ENCODE results near the gene BRF1. TPM values are rescaled to one million over a fixed set of nuclear protein-coding genes. Genes with fewer than 3 reads are reported as not detected.

The BRF1 gene
- total and polyA plus RNA-seq, 2 of the 8 experiments (the other 6 are each of a cell fraction or from before 2014, with no cell fraction given): 7.7 to 18.3 TPM

- Histone ChIP-seq H4K20me1 (replicated peaks in 1 of 2; ENCODE audit: control insufficient read depth in 1 of 2, insufficient read depth in 2 of 2, low read length in 2 of 2) (peaks cover 7 to 21% of the 10 kb centered on the region in 2 experiments), H3K27ac (ENCODE audit: low read depth, low read length) (no peak overlapping the region), H4K8ac (ENCODE audit: extremely low read depth, insufficient read depth, low read length) (no peak overlapping the region), H3K4ac (replicated peaks; ENCODE audit: insufficient read length, low read depth, low read length) (no peak overlapping the region), H3K56ac (replicated peaks; ENCODE audit: insufficient read length, low read depth, low read length) (no peak overlapping the region), H3K36me3 (ENCODE audit: control insufficient read depth in 2 of 4, insufficient read depth in 4 of 4, low read length in 3 of 4) (no peaks in the 10 kb centered on the region), H2BK20ac (ENCODE audit: low read length) (no peak overlapping the region), H3K23me2 (ENCODE audit: low read depth, low read length) (peaks cover 4% of the 10 kb centered on the region; the same call in 1 of the 2 replicates), H2BK12ac (ENCODE audit: low read depth, low read length) (no peak overlapping the region), H3K4me3 (ENCODE audit: extremely low read depth in 1 of 4, insufficient read depth in 2 of 4, low read depth in 3 of 4, low read length in 4 of 4) (no peak overlapping the region), H3K18ac (ENCODE audit: extremely low read depth, low read length) (no peak overlapping the region), H2BK5ac (ENCODE audit: low read depth, low read length) (no peak overlapping the region), H3K27me3 (replicated peaks in 1 of 4; ENCODE audit: control insufficient read depth in 3 of 4, extremely low read depth in 1 of 4, insufficient read depth in 3 of 4, low read length in 3 of 4) (peaks cover 9 to 26% (median 18%) of the 10 kb centered on the region in 4 experiments), H3K79me1 (ENCODE audit: low read depth, low read length) (peaks cover 5% of the 10 kb centered on the region), H4K91ac (replicated peaks; ENCODE audit: insufficient read length, low read length) (no peak overlapping the region), H2BK120ac (replicated peaks; ENCODE audit: low read depth, low read length) (no peak overlapping the region), H2BK15ac (ENCODE audit: low read length) (no peak overlapping the region), H3K4me2 (ENCODE audit: insufficient read depth in 1 of 2, low read depth in 2 of 2, low read length in 2 of 2) (no peak overlapping the region), H3K4me1 (replicated peaks in 1 of 4; ENCODE audit: control insufficient read depth in 3 of 4, insufficient read depth in 4 of 4, low read length in 3 of 4) (peaks cover 0 to 6% (median 2%) of the 10 kb centered on the region in 4 experiments; a peak in 6 of 7 replicates), H3K23ac (ENCODE audit: insufficient read length) (no peak overlapping the region), H3K79me2 (ENCODE audit: control insufficient read depth in 1 of 2, insufficient read depth in 2 of 2, low read length in 2 of 2) (no peaks in the 10 kb centered on the region), H3K9ac (replicated peaks in 1 of 4; ENCODE audit: extremely low read depth in 1 of 4, low read depth in 3 of 4, low read length in 3 of 4) (no peak overlapping the region), H2AFZ (ENCODE audit: low read length) (no peak overlapping the region), H3K9me3 (ENCODE audit: insufficient read depth in 2 of 2, low read depth in 1 of 2, low read length in 1 of 2) (no peaks in the 10 kb centered on the region), H2AK5ac (ENCODE audit: low read depth, low read length) (peak overlapping the region; percentile 75; the same call in 1 of the 2 replicates), H4K5ac (ENCODE audit: insufficient read length, low read depth, low read length) (no peak overlapping the region), H3K14ac (ENCODE audit: insufficient read length) (no peak overlapping the region)
- FAIRE-seq: no peak
- no peak for DNase-seq (ENCODE audit: low read depth in 1 of 2, low spot score in 2 of 2)
- WGBS, 2 experiments (ENCODE audit: extremely low coverage in 1 of 2, insufficient coverage in 1 of 2, insufficient read length in 1 of 2, insufficient replicate concordance in 2 of 2, low coverage in 1 of 2, low lambda C conversion rate in 2 of 2, missing lambda C conversion rate in 1 of 2): 89% methylated on average over 26 of the region's 32 CpGs; no CpG with 5 or more reads in 1 of the 2 experiments
- ChIA-PET CTCF (ENCODE audit: partially characterized antibody) (interaction anchor here (0.7 to 2.2 kb wide), 15 partner anchors 9 to 268 kb away, joined by 3 to 12 read pairs (median 4); no protein-coding TSS in a partner anchor), POLR2A (ENCODE audit: partially characterized antibody) (interaction anchor here (1.5 kb wide), 1 partner anchor 14 kb away, joined by 3 read pairs; no protein-coding TSS in a partner anchor)
- TF ChIP-seq EGR1 (IDR thresholded peaks at IDR 0.05; ENCODE audit: borderline replicate concordance, low read depth, low read length) (no peak), BRCA1 (IDR thresholded peaks at IDR 0.05; ENCODE audit: low read depth, low read length) (no peak), EZH2 (IDR thresholded peaks at IDR 0.05; ENCODE audit: low read depth, low read length, severe bottlenecking) (no peak), CTBP2 (IDR thresholded peaks at IDR 0.05; ENCODE audit: borderline replicate concordance, insufficient read depth, insufficient read length, low read length) (no peak), EP300 (IDR thresholded peaks at IDR 0.05; ENCODE audit: borderline replicate concordance in 1 of 2, low read depth in 2 of 2, low read length in 2 of 2) (no peak), MAFK (IDR thresholded peaks at IDR 0.05; ENCODE audit: low read depth, low read length) (no peak), SP4 (IDR thresholded peaks at IDR 0.05; ENCODE audit: low read length) (no peak), CHD1 (IDR thresholded peaks at IDR 0.05; ENCODE audit: low read depth, low read length) (no peak), JUN (IDR thresholded peaks at IDR 0.05; ENCODE audit: low read depth, low read length) (no peak)
Measured at GRCh38 chr14:105165761-105166485, 134.9 kb downstream of the BRF1 start.
